ENCODE results near the gene CCDC192. TPM values are rescaled to one million over a fixed set of nuclear protein-coding genes. Genes with fewer than 3 reads are reported as not detected.

The CCDC192 gene
- total RNA-seq, 1 experiment from 2014 or later, result 0.52 TPM

DNA sequence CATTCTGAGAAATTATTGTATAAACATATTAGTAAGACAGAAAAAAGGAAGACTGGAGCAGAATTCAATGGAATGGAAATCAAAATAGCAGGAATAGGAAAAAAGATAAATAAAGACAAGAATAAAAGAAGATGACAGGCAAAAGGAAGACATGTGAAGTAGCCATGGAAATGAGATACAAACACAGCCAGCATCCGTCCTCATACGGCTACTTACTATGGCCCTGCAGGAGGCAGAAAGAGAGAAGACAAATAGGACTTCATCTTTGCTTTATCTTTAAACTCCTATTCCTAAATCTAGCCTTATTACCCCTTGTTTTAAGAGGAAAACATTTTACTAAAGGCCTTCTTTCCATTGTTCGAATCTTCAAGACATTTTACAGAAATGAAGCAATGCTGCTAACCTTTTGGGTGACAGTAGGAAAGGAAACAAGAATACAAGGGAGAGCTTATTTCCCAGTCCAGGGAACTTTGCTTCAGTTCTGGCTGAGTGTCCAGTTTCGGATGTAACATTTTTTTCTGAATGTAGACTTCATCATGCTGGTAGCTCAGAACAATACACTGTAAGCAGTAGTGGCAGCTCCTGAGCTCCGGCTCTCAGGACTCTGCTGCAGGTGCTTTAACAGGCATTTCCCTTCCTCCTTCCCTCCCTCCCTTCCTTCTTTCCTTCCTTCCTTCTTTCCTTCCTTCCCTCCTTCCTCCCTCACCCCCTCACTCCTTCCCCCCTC, 274.0 kb downstream of the CCDC192 start:
- ChIA-PET CTCF (interaction anchor here (0.6 kb wide), 3 partner anchors 34 to 58 kb away, joined by 3 to 4 read pairs (median 4); no protein-coding TSS in a partner anchor), POLR2A (no interaction called here)
- no peaks in the 10 kb centered on the region for H3K9me3 Mint-ChIP-seq
- DNase-seq (ENCODE audit: low spot score), result no peak
- no peak overlapping the region for H3K27ac Mint-ChIP-seq
- no peak overlapping the region for H3K4me3 Mint-ChIP-seq
- ATAC-seq, result no peak
- peaks cover 17% of the 10 kb centered on the region for H3K4me1 Mint-ChIP-seq
- H3K27me3 Mint-ChIP-seq (ENCODE audit: low read depth), result peaks cover 2% of the 10 kb centered on the region; the same call in 1 of the 2 replicates
- no peaks in the 10 kb centered on the region for H3K36me3 Mint-ChIP-seq
- TF ChIP-seq, protein P1, sequence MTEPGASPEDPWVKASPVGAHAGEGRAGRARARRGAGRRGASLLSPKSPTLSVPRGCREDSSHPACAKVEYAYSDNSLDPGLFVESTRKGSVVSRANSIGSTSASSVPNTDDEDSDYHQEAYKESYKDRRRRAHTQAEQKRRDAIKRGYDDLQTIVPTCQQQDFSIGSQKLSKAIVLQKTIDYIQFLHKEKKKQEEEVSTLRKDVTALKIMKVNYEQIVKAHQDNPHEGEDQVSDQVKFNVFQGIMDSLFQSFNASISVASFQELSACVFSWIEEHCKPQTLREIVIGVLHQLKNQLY (CRISPR knock-in tag; IDR thresholded peaks at IDR 0.05), result no peak
- TF ChIP-seq ZNF423 (CRISPR knock-in tag; IDR thresholded peaks at IDR 0.05) (no peak), HMGA2 (CRISPR knock-in tag; IDR thresholded peaks at IDR 0.05) (no peak), ZNF532 (CRISPR knock-in tag; IDR thresholded peaks at IDR 0.05; ENCODE audit: borderline replicate concordance) (no peak), CREB1 (CRISPR knock-in tag; IDR thresholded peaks at IDR 0.05) (no peak), E2F4 (CRISPR knock-in tag; IDR thresholded peaks at IDR 0.05; ENCODE audit: borderline replicate concordance, low read depth) (no peak), ZNF232 (CRISPR knock-in tag; IDR thresholded peaks at IDR 0.05) (no peak), ZNF671 (CRISPR knock-in tag; IDR thresholded peaks at IDR 0.05) (no peak)
- TF ChIP-seq, protein P2, sequence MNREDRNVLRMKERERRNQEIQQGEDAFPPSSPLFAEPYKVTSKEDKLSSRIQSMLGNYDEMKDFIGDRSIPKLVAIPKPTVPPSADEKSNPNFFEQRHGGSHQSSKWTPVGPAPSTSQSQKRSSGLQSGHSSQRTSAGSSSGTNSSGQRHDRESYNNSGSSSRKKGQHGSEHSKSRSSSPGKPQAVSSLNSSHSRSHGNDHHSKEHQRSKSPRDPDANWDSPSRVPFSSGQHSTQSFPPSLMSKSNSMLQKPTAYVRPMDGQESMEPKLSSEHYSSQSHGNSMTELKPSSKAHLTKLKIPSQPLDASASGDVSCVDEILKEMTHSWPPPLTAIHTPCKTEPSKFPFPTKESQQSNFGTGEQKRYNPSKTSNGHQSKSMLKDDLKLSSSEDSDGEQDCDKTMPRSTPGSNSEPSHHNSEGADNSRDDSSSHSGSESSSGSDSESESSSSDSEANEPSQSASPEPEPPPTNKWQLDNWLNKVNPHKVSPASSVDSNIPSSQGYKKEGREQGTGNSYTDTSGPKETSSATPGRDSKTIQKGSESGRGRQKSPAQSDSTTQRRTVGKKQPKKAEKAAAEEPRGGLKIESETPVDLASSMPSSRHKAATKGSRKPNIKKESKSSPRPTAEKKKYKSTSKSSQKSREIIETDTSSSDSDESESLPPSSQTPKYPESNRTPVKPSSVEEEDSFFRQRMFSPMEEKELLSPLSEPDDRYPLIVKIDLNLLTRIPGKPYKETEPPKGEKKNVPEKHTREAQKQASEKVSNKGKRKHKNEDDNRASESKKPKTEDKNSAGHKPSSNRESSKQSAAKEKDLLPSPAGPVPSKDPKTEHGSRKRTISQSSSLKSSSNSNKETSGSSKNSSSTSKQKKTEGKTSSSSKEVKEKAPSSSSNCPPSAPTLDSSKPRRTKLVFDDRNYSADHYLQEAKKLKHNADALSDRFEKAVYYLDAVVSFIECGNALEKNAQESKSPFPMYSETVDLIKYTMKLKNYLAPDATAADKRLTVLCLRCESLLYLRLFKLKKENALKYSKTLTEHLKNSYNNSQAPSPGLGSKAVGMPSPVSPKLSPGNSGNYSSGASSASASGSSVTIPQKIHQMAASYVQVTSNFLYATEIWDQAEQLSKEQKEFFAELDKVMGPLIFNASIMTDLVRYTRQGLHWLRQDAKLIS (CRISPR knock-in tag; IDR thresholded peaks at IDR 0.05; ENCODE audit: borderline replicate concordance), result no peak

DNA sequence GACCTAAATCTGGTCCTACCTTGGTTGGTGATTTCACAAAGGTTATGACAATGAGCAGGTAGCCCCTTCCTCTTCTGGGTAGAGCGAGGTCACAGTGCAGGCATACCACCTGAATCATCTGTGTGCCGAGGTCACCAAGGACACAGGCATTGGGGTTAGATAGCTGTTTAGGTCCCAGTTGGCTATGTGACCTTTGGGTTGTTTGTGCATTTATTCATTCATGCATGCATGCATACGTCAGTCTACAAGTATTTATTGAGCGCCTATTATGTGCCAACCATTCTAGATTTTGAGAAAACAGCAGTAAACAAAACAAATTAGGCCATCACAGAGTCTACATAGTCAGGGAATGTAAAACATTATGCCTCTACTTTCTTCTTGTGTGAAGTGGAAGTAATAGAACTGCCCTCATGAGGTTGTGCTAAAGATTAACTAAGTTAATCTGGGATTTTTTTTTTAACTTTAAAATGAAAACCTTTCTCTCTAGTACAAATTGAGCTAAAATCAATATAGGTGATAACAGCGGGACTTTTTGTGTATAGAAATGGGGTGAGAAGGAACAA, 275.6 kb downstream of the CCDC192 start:
- POLR2A ChIA-PET, result interaction anchor here (0.6 kb wide), 1 partner anchor 85 kb away, joined by 3 read pairs; no protein-coding TSS in a partner anchor
- H3K4me1 Mint-ChIP-seq, result peaks cover 17% of the 10 kb centered on the region
- H3K36me3 Mint-ChIP-seq, result no peaks in the 10 kb centered on the region
- H3K27ac Mint-ChIP-seq, result no peak overlapping the region
- H3K27me3 Mint-ChIP-seq (ENCODE audit: low read depth), result peaks cover 2% of the 10 kb centered on the region; the same call in 1 of the 2 replicates
- no peak for ATAC-seq
- H3K9me3 Mint-ChIP-seq, result no peaks in the 10 kb centered on the region
- TF ChIP-seq ATF1 (CRISPR knock-in tag; IDR thresholded peaks at IDR 0.05), result no peak
- TF ChIP-seq, protein P3, sequence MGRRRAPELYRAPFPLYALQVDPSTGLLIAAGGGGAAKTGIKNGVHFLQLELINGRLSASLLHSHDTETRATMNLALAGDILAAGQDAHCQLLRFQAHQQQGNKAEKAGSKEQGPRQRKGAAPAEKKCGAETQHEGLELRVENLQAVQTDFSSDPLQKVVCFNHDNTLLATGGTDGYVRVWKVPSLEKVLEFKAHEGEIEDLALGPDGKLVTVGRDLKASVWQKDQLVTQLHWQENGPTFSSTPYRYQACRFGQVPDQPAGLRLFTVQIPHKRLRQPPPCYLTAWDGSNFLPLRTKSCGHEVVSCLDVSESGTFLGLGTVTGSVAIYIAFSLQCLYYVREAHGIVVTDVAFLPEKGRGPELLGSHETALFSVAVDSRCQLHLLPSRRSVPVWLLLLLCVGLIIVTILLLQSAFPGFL (CRISPR knock-in tag; IDR thresholded peaks at IDR 0.05; ENCODE audit: borderline replicate concordance), result no peak
- no peak overlapping the region for H3K4me3 Mint-ChIP-seq
- no peak for DNase-seq (ENCODE audit: low spot score)
- CTCF ChIA-PET, result no interaction called here

Data from WTC11 (cell line).